Trophoblast cell (in vitro differentiated cells and primary cell): ENCODE measurements around the gene KISS1R.

Source experiments
- DNase-seq, 2 donors: peaks; one replicate each; pipeline ENCODE4 v3.0.0-alpha.2; 2016
- H2AFZ ChIP-seq: 2 replicates; pipeline ENCODE4 v1.6.1; 2013; ENCODE audit warnings: low read length, moderate library complexity, mild to moderate bottlenecking; ENCODE audit not compliant: insufficient read depth, poor library complexity
- H2AK5ac ChIP-seq: 2 replicates; pipeline ENCODE4 v1.6.1; 2013; ENCODE audit warnings: mild to moderate bottlenecking, low read length
- H2BK120ac ChIP-seq: 2 replicates; pipeline ENCODE4 v1.6.1; 2013; ENCODE audit warnings: low read length, mild to moderate bottlenecking, moderate library complexity; ENCODE audit not compliant: insufficient read depth, poor library complexity
- H2BK12ac ChIP-seq: 2 replicates; pipeline ENCODE4 v1.6.1; 2013; ENCODE audit warnings: mild to moderate bottlenecking, low read length, moderate library complexity
- H2BK5ac ChIP-seq: 2 replicates; pipeline ENCODE4 v1.6.1; 2013; ENCODE audit warnings: low read length, low read depth, moderate library complexity, mild to moderate bottlenecking; ENCODE audit not compliant: poor library complexity
- H3K14ac ChIP-seq: 2 replicates; pipeline ENCODE4 v1.6.1; 2013; ENCODE audit warnings: mild to moderate bottlenecking, low read length
- H3K18ac ChIP-seq: 2 replicates; pipeline ENCODE4 v1.6.1; 2013; ENCODE audit warnings: mild to moderate bottlenecking, low read length
- H3K23ac ChIP-seq: 2 replicates; pipeline ENCODE4 v1.6.1; 2013; ENCODE audit warnings: low read length
- H3K27ac ChIP-seq: 2 replicates; pipeline ENCODE4 v1.5.1; 2013; ENCODE audit warnings: low read depth, mild to moderate bottlenecking, inconsistent platforms, low read length, moderate library complexity
- H3K27me3 ChIP-seq: 2 replicates; pipeline ENCODE4 v1.6.1; 2013; ENCODE audit warnings: inconsistent platforms, mild to moderate bottlenecking, low read length, moderate library complexity; ENCODE audit not compliant: insufficient read depth
- H3K36me3 ChIP-seq, 2 experiments: 1 replicate in 1 of 2; 2 replicates in 1 of 2; pipeline ENCODE4 v1.6.1; 2013; ENCODE audit warnings: low read length in 2 of 2, mild to moderate bottlenecking in 2 of 2, moderate library complexity in 1 of 2; ENCODE audit not compliant: insufficient read depth in 2 of 2, control insufficient read depth in 1 of 2
- H3K4ac ChIP-seq: 2 replicates; pipeline ENCODE4 v1.6.1; 2013; ENCODE audit warnings: low read depth, mild to moderate bottlenecking, low read length, moderate library complexity
- H3K4me1 ChIP-seq, 2 experiments: 1 replicate in 1 of 2; 2 replicates in 1 of 2; pipeline ENCODE4 v1.6.1; 2013; ENCODE audit warnings: low read length in 2 of 2, mild to moderate bottlenecking in 2 of 2, moderate library complexity in 1 of 2; ENCODE audit not compliant: insufficient read depth in 2 of 2, control insufficient read depth in 1 of 2
- H3K4me2 ChIP-seq: 2 replicates; pipeline ENCODE4 v1.6.1; 2013; ENCODE audit warnings: inconsistent platforms, mild to moderate bottlenecking, low read length, moderate library complexity
- H3K4me3 ChIP-seq: 2 replicates; pipeline ENCODE4 v1.5.1; 2013; ENCODE audit warnings: mild to moderate bottlenecking, low read depth, low read length, inconsistent platforms
- H3K79me1 ChIP-seq: one replicate; pipeline ENCODE4 v1.6.1; 2013; ENCODE audit warnings: low read length
- H3K79me2 ChIP-seq: 2 replicates; pipeline ENCODE4 v1.6.1; 2013; ENCODE audit warnings: low read length, mild to moderate bottlenecking; ENCODE audit not compliant: control insufficient read depth, insufficient read depth, poor library complexity
- H3K9ac ChIP-seq: 2 replicates; pipeline ENCODE4 v1.6.1; 2013; ENCODE audit warnings: mild to moderate bottlenecking, low read length
- H3K9me3 ChIP-seq: 2 replicates; pipeline ENCODE4 v1.6.1; 2013; ENCODE audit warnings: low read depth, mild to moderate bottlenecking, control low read depth, inconsistent platforms, low read length; ENCODE audit not compliant: insufficient read depth
- H4K12ac ChIP-seq: 2 replicates; pipeline ENCODE4 v1.6.1; 2013; ENCODE audit warnings: low read depth, mild to moderate bottlenecking, low read length, moderate library complexity
- H4K8ac ChIP-seq: 2 replicates; pipeline ENCODE4 v1.6.1; 2013; ENCODE audit warnings: low read depth, mild to moderate bottlenecking, low read length, moderate library complexity
- H4K91ac ChIP-seq: one replicate; pipeline ENCODE4 v1.6.1; 2013; ENCODE audit warnings: low read depth, mild to moderate bottlenecking, low read length, moderate library complexity
- WGBS: extraction: QIAGEN DNeasy Blood & Tissue Kit; methylation state at CpG from one replicate; pipeline ENCODE4 v1.1.7; 2013; ENCODE audit warnings: missing lambda C conversion rate; ENCODE audit not compliant: insufficient read length, insufficient coverage; ENCODE audit errors: extremely low coverage; 5-methylcytosine and 5-hydroxymethylcytosine counted together

Gene KISS1R

GRCh38 chr19:872266-872951 is 44.7 kb upstream of the KISS1R start:
- no peak overlapping the region for H3K4me3 ChIP-seq
- no CpG with 5 or more reads among the region's 27 CpGs for WGBS
- no peak overlapping the region for H2BK5ac ChIP-seq
- H3K79me1 ChIP-seq: peaks cover 5% of the 10 kb centered on the region
- peaks cover 4% of the 10 kb centered on the region for H3K79me2 ChIP-seq
- no peak overlapping the region for H2BK12ac ChIP-seq
- H3K27ac ChIP-seq: no peak overlapping the region
- no peak overlapping the region for H2BK120ac ChIP-seq
- no peak overlapping the region for H2AFZ ChIP-seq
- H3K4ac ChIP-seq: no peak overlapping the region
- H3K9me3 ChIP-seq: no peaks in the 10 kb centered on the region
- no peak overlapping the region for H3K4me2 ChIP-seq
- no peak overlapping the region for H3K9ac ChIP-seq
- H4K8ac ChIP-seq: no peak overlapping the region
- H3K36me3 ChIP-seq: peaks cover 63 to 64% of the 10 kb centered on the region in 2 experiments
- H4K91ac ChIP-seq: no peak overlapping the region
- no peaks in the 10 kb centered on the region for H3K27me3 ChIP-seq
- no peak overlapping the region for H4K12ac ChIP-seq
- no peak overlapping the region for H3K23ac ChIP-seq
- no peak overlapping the region for H2AK5ac ChIP-seq
- peaks cover 13 to 16% of the 10 kb centered on the region in 2 experiments for H3K4me1 ChIP-seq
- no peak overlapping the region for H3K14ac ChIP-seq
- no peak overlapping the region for H3K18ac ChIP-seq
- DNase-seq: peak in 1 of 2 donors; percentile 65

- Histone ChIP-seq H3K9me3 (no peaks in the 10 kb centered on the region), H3K79me2 (peaks cover 4% of the 10 kb centered on the region), H3K27me3 (no peaks in the 10 kb centered on the region), H4K12ac (no peak overlapping the region), H3K4me1 (peaks cover 13 to 16% of the 10 kb centered on the region in 2 experiments), H2AK5ac (no peak overlapping the region), H3K23ac (no peak overlapping the region), H3K4me2 (no peak overlapping the region), H3K14ac (no peak overlapping the region), H3K4me3 (no peak overlapping the region), H2BK120ac (no peak overlapping the region), H2BK12ac (no peak overlapping the region), H4K91ac (no peak overlapping the region), H3K4ac (no peak overlapping the region), H3K9ac (no peak overlapping the region), H3K18ac (no peak overlapping the region), H4K8ac (no peak overlapping the region), H3K27ac (no peak overlapping the region), H3K36me3 (peaks cover 57% of the 10 kb centered on the region in 2 experiments), H2BK5ac (no peak overlapping the region), H3K79me1 (peaks cover 5% of the 10 kb centered on the region), H2AFZ (no peak overlapping the region)
- WGBS: no CpG with 5 or more reads among the region's 13 CpGs
- DNase-seq: no peak
Observed at GRCh38 chr19:873084-873483, 44.0 kb upstream of the KISS1R start.

GRCh38 chr19:873561-874041 is 43.5 kb upstream of the KISS1R start:
- Histone ChIP-seq H4K12ac (no peak overlapping the region), H4K91ac (no peak overlapping the region), H3K27me3 (no peaks in the 10 kb centered on the region), H2BK12ac (no peak overlapping the region), H3K4me2 (no peak overlapping the region), H3K79me2 (peaks cover 4% of the 10 kb centered on the region), H3K18ac (no peak overlapping the region), H2BK120ac (no peak overlapping the region), H3K23ac (no peak overlapping the region), H3K4me1 (peaks cover 10 to 16% of the 10 kb centered on the region in 2 experiments), H3K9ac (no peak overlapping the region), H3K14ac (no peak overlapping the region), H3K79me1 (peaks cover 5% of the 10 kb centered on the region), H3K4ac (no peak overlapping the region), H2AFZ (no peak overlapping the region), H4K8ac (no peak overlapping the region), H3K27ac (no peak overlapping the region), H2AK5ac (no peak overlapping the region), H3K9me3 (no peaks in the 10 kb centered on the region), H3K4me3 (no peak overlapping the region), H3K36me3 (peaks cover 52 to 54% of the 10 kb centered on the region in 2 experiments), H2BK5ac (no peak overlapping the region)
- DNase-seq: no peak
- WGBS: no CpG with 5 or more reads among the region's 22 CpGs

GRCh38 chr19:875265-875879 is 41.8 kb upstream of the KISS1R start:
- no peak overlapping the region for H3K4me2 ChIP-seq
- H3K79me1 ChIP-seq: no peaks in the 10 kb centered on the region
- H3K36me3 ChIP-seq: peaks cover 55 to 60% of the 10 kb centered on the region in 2 experiments
- no peaks in the 10 kb centered on the region for H3K9me3 ChIP-seq
- H3K14ac ChIP-seq: no peak overlapping the region
- H3K4me3 ChIP-seq: no peak overlapping the region
- DNase-seq: no peak
- H3K9ac ChIP-seq: no peak overlapping the region
- no peak overlapping the region for H2AFZ ChIP-seq
- H3K4ac ChIP-seq: no peak overlapping the region
- no peaks in the 10 kb centered on the region for H3K27me3 ChIP-seq
- no peak overlapping the region for H2BK120ac ChIP-seq
- no peak overlapping the region for H2AK5ac ChIP-seq
- no peak overlapping the region for H3K23ac ChIP-seq
- H4K91ac ChIP-seq: no peak overlapping the region
- no peaks in the 10 kb centered on the region for H3K79me2 ChIP-seq
- no peak overlapping the region for H4K12ac ChIP-seq
- no peak overlapping the region for H4K8ac ChIP-seq
- no CpG with 5 or more reads among the region's 28 CpGs for WGBS
- no peak overlapping the region for H2BK12ac ChIP-seq
- H3K18ac ChIP-seq: no peak overlapping the region
- H3K4me1 ChIP-seq: peaks cover 0 to 4% of the 10 kb centered on the region in 2 experiments
- no peak overlapping the region for H3K27ac ChIP-seq
- H2BK5ac ChIP-seq: no peak overlapping the region
